HepG2 (cell line): Measurements from ENCODE around the gene HMBS. TPM values are rescaled to one million over a fixed set of nuclear protein-coding genes. Genes with fewer than 3 reads are reported as not detected.

Source experiments
- ATF7-NPFF ChIP-seq: sonication (generic); formaldehyde crosslinking; IDR thresholded peaks from 2 replicates; pipeline ENCODE4 v1.8.1; 2023; ENCODE audit warnings: mild to moderate bottlenecking, low read depth, missing genetic modification reagents, moderate library complexity
- NR1H2 ChIP-seq: sonication (generic); formaldehyde crosslinking; IDR thresholded peaks from 2 replicates; pipeline ENCODE4 v1.8.1; 2022; ENCODE audit warnings: low read depth, missing genetic modification reagents, borderline replicate concordance
- RBFOX2 ChIP-seq: fragments of 200-400 bp; formaldehyde crosslinking; IDR thresholded peaks from 2 replicates; pipeline ENCODE4 v1.6.1; 2017; ENCODE audit warnings: low read depth, mild to moderate bottlenecking, low read length
- ZBTB20 ChIP-seq: sonication (generic); formaldehyde crosslinking; IDR thresholded peaks from 2 replicates; pipeline ENCODE4 v1.8.1; 2023; ENCODE audit warnings: missing genetic modification reagents, low read depth, mild to moderate bottlenecking, borderline replicate concordance
- ZNF775 ChIP-seq: sonication (generic); formaldehyde crosslinking; IDR thresholded peaks from 2 replicates; pipeline ENCODE4 v1.4.0; 2020; ENCODE audit warnings: missing genetic modification reagents, mild to moderate bottlenecking, moderate library complexity, borderline replicate concordance
- polyA plus RNA-seq, 8 experiments: library from polyadenylated mRNA; depleted of rRNA in 3 of 8; stranded (reverse) in 7 of 8; unstranded in 1 of 8; fragments of >200 nt; fragmentation: Illumina TruSeq in 4 of 8; extraction: Trizol in 4 of 8; gene quantifications; 2 replicates each; pipeline versions ENCODE4 v1.2.1 to v1.2.3, GENCODE V29; 2011 to 2016; ENCODE audit warnings: low read depth in 4 of 8, missing spikeins in 1 of 8, mixed read lengths in 1 of 8; ENCODE audit not compliant: insufficient read depth in 1 of 8
- total RNA-seq, 5 experiments: library from RNA; depleted of rRNA; stranded (reverse); fragments of >200 nt; fragmentation: Illumina TruSeq; extraction: Trizol; gene quantifications; 2 replicates each; pipeline ENCODE4 v1.2.3, GENCODE V29; 2016; ENCODE audit warnings: low read depth in 1 of 5
- TF ChIP-seq, protein P1 (sequence below): sonication (generic); formaldehyde crosslinking; IDR thresholded peaks from 2 replicates; pipeline ENCODE4 v1.5.0; 2020; ENCODE audit warnings: mild to moderate bottlenecking, missing genetic modification reagents, borderline replicate concordance
- TF ChIP-seq, protein P2 (sequence below): IDR thresholded peaks from 2 replicates; pipeline ENCODE4 v1.6.1; 2016
- TF ChIP-seq, protein P3 (sequence below): sonication (generic); formaldehyde crosslinking; IDR thresholded peaks from 2 replicates; pipeline ENCODE4 v1.4.0; 2020; ENCODE audit warnings: missing genetic modification reagents
- TF ChIP-seq, protein P4 (sequence below): sonication (generic); formaldehyde crosslinking; IDR thresholded peaks from 2 replicates; pipeline ENCODE4 v1.8.1; 2023; ENCODE audit warnings: mild to moderate bottlenecking, missing genetic modification reagents

HMBS gene
- total and polyA plus RNA-seq, 2 of the 13 experiments (the other 11 are each of a cell fraction or from before 2014, with no cell fraction given) = 9.4 to 46.9 TPM

DNA sequence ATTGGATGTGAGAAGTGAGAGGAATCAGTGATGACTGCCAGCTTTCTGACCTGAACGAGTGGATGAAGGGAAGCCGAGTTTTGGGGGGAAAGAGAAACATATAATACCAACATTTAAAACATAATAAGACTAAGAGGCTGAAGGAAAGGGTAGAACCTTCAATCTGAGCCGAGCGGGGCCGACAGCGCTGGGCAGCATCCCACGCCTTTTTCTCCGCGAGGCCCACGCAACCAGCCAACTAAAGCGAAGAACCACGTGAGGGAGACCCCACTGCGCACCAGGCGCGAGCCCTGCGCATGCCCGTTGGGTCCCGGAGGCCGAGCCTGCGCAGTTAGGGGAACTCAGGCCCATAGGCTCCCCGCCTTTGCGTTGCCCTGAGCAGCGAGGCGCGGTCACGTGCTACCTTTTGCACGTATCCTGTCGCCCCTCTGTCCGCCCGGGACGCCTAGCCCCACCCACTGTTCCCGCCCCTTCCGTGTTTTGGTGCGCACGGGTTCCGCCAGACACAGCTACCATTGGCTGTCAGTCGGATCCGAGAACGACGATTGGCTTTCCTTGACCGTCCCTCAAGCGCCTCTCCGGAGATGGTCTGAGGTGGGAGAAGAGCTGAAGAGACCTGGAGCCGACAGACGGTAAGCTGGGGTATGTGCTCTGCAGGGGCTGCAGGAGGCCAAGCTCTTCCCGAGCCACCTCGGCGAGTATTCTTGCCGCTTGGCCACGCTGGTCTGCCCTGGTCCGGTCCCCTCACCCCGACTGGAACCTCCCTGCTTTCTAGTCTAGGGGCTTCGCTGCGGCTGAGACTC, 36.5 kb downstream of the HMBS start, which contains the start of gene HINFP (continued):
- TF ChIP-seq, protein P1, sequence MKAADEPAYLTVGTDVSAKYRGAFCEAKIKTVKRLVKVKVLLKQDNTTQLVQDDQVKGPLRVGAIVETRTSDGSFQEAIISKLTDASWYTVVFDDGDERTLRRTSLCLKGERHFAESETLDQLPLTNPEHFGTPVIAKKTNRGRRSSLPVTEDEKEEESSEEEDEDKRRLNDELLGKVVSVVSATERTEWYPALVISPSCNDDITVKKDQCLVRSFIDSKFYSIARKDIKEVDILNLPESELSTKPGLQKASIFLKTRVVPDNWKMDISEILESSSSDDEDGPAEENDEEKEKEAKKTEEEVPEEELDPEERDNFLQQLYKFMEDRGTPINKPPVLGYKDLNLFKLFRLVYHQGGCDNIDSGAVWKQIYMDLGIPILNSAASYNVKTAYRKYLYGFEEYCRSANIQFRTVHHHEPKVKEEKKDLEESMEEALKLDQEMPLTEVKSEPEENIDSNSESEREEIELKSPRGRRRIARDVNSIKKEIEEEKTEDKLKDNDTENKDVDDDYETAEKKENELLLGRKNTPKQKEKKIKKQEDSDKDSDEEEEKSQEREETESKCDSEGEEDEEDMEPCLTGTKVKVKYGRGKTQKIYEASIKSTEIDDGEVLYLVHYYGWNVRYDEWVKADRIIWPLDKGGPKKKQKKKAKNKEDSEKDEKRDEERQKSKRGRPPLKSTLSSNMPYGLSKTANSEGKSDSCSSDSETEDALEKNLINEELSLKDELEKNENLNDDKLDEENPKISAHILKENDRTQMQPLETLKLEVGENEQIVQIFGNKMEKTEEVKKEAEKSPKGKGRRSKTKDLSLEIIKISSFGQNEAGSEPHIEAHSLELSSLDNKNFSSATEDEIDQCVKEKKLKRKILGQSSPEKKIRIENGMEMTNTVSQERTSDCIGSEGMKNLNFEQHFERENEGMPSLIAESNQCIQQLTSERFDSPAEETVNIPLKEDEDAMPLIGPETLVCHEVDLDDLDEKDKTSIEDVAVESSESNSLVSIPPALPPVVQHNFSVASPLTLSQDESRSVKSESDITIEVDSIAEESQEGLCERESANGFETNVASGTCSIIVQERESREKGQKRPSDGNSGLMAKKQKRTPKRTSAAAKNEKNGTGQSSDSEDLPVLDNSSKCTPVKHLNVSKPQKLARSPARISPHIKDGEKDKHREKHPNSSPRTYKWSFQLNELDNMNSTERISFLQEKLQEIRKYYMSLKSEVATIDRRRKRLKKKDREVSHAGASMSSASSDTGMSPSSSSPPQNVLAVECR (CRISPR knock-in tag) = peak; percentile 90
- TF ChIP-seq ATF7-NPFF (CRISPR knock-in tag) (peak; percentile 82; the same call in 1 of the 2 replicates), ZBTB20 (no peak), NR1H2 (CRISPR knock-in tag) (no peak), RBFOX2 (peak; percentile 90), ZNF775 (no peak)
- TF ChIP-seq, protein P2, sequence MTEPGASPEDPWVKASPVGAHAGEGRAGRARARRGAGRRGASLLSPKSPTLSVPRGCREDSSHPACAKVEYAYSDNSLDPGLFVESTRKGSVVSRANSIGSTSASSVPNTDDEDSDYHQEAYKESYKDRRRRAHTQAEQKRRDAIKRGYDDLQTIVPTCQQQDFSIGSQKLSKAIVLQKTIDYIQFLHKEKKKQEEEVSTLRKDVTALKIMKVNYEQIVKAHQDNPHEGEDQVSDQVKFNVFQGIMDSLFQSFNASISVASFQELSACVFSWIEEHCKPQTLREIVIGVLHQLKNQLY (CRISPR knock-in tag) = 0 out of 2 replicates have a peak, but pooled peaks have one; percentile 50
- TF ChIP-seq, protein P3, sequence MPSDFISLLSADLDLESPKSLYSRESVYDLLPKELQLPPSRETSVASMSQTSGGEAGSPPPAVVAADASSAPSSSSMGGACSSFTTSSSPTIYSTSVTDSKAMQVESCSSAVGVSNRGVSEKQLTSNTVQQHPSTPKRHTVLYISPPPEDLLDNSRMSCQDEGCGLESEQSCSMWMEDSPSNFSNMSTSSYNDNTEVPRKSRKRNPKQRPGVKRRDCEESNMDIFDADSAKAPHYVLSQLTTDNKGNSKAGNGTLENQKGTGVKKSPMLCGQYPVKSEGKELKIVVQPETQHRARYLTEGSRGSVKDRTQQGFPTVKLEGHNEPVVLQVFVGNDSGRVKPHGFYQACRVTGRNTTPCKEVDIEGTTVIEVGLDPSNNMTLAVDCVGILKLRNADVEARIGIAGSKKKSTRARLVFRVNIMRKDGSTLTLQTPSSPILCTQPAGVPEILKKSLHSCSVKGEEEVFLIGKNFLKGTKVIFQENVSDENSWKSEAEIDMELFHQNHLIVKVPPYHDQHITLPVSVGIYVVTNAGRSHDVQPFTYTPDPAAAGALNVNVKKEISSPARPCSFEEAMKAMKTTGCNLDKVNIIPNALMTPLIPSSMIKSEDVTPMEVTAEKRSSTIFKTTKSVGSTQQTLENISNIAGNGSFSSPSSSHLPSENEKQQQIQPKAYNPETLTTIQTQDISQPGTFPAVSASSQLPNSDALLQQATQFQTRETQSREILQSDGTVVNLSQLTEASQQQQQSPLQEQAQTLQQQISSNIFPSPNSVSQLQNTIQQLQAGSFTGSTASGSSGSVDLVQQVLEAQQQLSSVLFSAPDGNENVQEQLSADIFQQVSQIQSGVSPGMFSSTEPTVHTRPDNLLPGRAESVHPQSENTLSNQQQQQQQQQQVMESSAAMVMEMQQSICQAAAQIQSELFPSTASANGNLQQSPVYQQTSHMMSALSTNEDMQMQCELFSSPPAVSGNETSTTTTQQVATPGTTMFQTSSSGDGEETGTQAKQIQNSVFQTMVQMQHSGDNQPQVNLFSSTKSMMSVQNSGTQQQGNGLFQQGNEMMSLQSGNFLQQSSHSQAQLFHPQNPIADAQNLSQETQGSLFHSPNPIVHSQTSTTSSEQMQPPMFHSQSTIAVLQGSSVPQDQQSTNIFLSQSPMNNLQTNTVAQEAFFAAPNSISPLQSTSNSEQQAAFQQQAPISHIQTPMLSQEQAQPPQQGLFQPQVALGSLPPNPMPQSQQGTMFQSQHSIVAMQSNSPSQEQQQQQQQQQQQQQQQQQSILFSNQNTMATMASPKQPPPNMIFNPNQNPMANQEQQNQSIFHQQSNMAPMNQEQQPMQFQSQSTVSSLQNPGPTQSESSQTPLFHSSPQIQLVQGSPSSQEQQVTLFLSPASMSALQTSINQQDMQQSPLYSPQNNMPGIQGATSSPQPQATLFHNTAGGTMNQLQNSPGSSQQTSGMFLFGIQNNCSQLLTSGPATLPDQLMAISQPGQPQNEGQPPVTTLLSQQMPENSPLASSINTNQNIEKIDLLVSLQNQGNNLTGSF (CRISPR knock-in tag) = 0 out of 2 replicates have a peak, but pooled peaks have one; percentile 60
- TF ChIP-seq, protein P4, sequence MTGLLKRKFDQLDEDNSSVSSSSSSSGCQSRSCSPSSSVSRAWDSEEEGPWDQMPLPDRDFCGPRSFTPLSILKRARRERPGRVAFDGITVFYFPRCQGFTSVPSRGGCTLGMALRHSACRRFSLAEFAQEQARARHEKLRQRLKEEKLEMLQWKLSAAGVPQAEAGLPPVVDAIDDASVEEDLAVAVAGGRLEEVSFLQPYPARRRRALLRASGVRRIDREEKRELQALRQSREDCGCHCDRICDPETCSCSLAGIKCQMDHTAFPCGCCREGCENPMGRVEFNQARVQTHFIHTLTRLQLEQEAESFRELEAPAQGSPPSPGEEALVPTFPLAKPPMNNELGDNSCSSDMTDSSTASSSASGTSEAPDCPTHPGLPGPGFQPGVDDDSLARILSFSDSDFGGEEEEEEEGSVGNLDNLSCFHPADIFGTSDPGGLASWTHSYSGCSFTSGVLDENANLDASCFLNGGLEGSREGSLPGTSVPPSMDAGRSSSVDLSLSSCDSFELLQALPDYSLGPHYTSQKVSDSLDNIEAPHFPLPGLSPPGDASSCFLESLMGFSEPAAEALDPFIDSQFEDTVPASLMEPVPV (CRISPR knock-in tag) = peak; percentile 72; the same call in 1 of the 2 replicates
